Subcutaneous abdominal adipose tissue (tissue), 5 donors: ENCODE data around the gene PNPLA8.
"Not testable (repeated sequence)": the region's sequence is repeated elsewhere in the genome, so short reads cannot be mapped to it uniquely, and the experiment has no call there.

Source experiments
- H3K27ac ChIP-seq: one replicate; pipeline ENCODE4 v1.7.0; 2013; ENCODE audit warnings: low read depth, mild to moderate bottlenecking, inconsistent platforms, low read length, moderate library complexity
- H3K27me3 ChIP-seq, 5 donors: one replicate each; pipeline ENCODE4 v1.7.0; 2013; ENCODE audit warnings: low read length in 5 of 5, inconsistent platforms in 1 of 5; ENCODE audit not compliant: control insufficient read depth in 5 of 5, insufficient read depth in 4 of 5
- H3K36me3 ChIP-seq, 5 donors: one replicate each; pipeline ENCODE4 v1.7.0; 2013; ENCODE audit warnings: low read length in 5 of 5; ENCODE audit not compliant: control insufficient read depth in 5 of 5, insufficient read depth in 5 of 5
- H3K4me1 ChIP-seq, 5 donors: one replicate each; pipeline ENCODE4 v1.7.0; 2013; ENCODE audit warnings: low read length in 5 of 5, mild to moderate bottlenecking in 3 of 5, moderate library complexity in 1 of 5; ENCODE audit not compliant: control insufficient read depth in 5 of 5, insufficient read depth in 5 of 5
- H3K4me3 ChIP-seq, 5 donors: one replicate each; pipeline ENCODE4 v1.7.0; 2013; ENCODE audit warnings: low read length in 5 of 5, low read depth in 1 of 5
- H3K9ac ChIP-seq, 5 donors: one replicate each; pipeline ENCODE4 v1.7.0; 2013; ENCODE audit warnings: low read length in 5 of 5, mild to moderate bottlenecking in 4 of 5, moderate library complexity in 3 of 5
- H3K9me3 ChIP-seq, 5 donors: one replicate each; pipeline ENCODE4 v1.7.0; 2013; ENCODE audit warnings: low read length in 5 of 5; ENCODE audit not compliant: control insufficient read depth in 5 of 5
- donor health status: healthy.
- donor health status: healthy.
- donor health status: healthy.
- donor health status: healthy.
- donor health status: healthy.

The PNPLA8 gene

GRCh38 chr7:108504576-108504975 is 21.4 kb downstream of the PNPLA8 start:
- peaks cover 4 to 21% (median 19%) of the 10 kb centered on the region in 5 donors for H3K36me3 ChIP-seq
- not testable (repeated sequence) for H3K9ac ChIP-seq, H3K4me3 ChIP-seq, H3K27ac ChIP-seq, H3K27me3 ChIP-seq, H3K4me1 ChIP-seq, H3K9me3 ChIP-seq

- Histone ChIP-seq H3K9me3 (no peaks in the 10 kb centered on the region), H3K4me3 (no peak overlapping the region), H3K27me3 (no peaks in the 10 kb centered on the region), H3K27ac (no peak overlapping the region), H3K4me1 (no peaks in the 10 kb centered on the region), H3K36me3 (peaks cover 11 to 26% (median 23%) of the 10 kb centered on the region in 5 donors), H3K9ac (no peak overlapping the region)
These were observed 22.6 kb downstream of the PNPLA8 start for GRCh38 chr7:108503112-108504026.

GRCh38 chr7:108499566-108499965 is 26.4 kb downstream of the PNPLA8 start:
- Histone ChIP-seq H3K9me3 (no peaks in the 10 kb centered on the region), H3K4me1 (no peaks in the 10 kb centered on the region), H3K36me3 (peaks cover 19 to 35% (median 26%) of the 10 kb centered on the region in 5 donors), H3K4me3 (no peak overlapping the region), H3K27ac (no peak overlapping the region), H3K27me3 (no peaks in the 10 kb centered on the region), H3K9ac (no peak overlapping the region)

- H3K27me3 ChIP-seq = no peaks in the 10 kb centered on the region
- H3K9me3 ChIP-seq = no peaks in the 10 kb centered on the region
- H3K4me1 ChIP-seq = no peaks in the 10 kb centered on the region
- H3K27ac ChIP-seq = no peak overlapping the region
- no peak overlapping the region for H3K4me3 ChIP-seq
- peaks cover 17 to 38% (median 28%) of the 10 kb centered on the region in 5 donors for H3K36me3 ChIP-seq
- H3K9ac ChIP-seq = no peak overlapping the region
These were observed 27.5 kb downstream of the PNPLA8 start for GRCh38 chr7:108498481-108498880.

GRCh38 chr7:108497082-108497725 is 28.7 kb downstream of the PNPLA8 start:
- Histone ChIP-seq H3K36me3 (peaks cover 15 to 42% (median 28%) of the 10 kb centered on the region in 5 donors), H3K9ac (no peak overlapping the region)

GRCh38 chr7:108492742-108493141 is 33.2 kb downstream of the PNPLA8 start:
- H3K27ac ChIP-seq = no peak overlapping the region

More at GRCh38 chr7:108497082-108497725, 28.7 kb downstream of the PNPLA8 start:
- Histone ChIP-seq H3K27me3 (no peaks in the 10 kb centered on the region), H3K9me3 (no peaks in the 10 kb centered on the region), H3K4me3 (no peak overlapping the region), H3K27ac (no peak overlapping the region), H3K4me1 (no peaks in the 10 kb centered on the region)

GRCh38 chr7:108488768-108489538 is 37.0 kb downstream of the PNPLA8 start:
- H3K9ac ChIP-seq = no peak overlapping the region
- H3K27ac ChIP-seq = no peak overlapping the region
- peaks cover 11 to 35% (median 22%) of the 10 kb centered on the region in 5 donors for H3K36me3 ChIP-seq

More at GRCh38 chr7:108492742-108493141, 33.2 kb downstream of the PNPLA8 start:
- Histone ChIP-seq H3K9me3 (no peaks in the 10 kb centered on the region), H3K4me3 (no peak overlapping the region), H3K9ac (no peak overlapping the region), H3K27me3 (no peaks in the 10 kb centered on the region), H3K4me1 (peaks cover 0 to 6% (median 0%) of the 10 kb centered on the region in 5 donors), H3K36me3 (peaks cover 8 to 37% (median 30%) of the 10 kb centered on the region in 5 donors)

GRCh38 chr7:108487646-108488045 is 38.3 kb downstream of the PNPLA8 start:
- Histone ChIP-seq H3K36me3 (peaks cover 11 to 38% (median 21%) of the 10 kb centered on the region in 5 donors), H3K27ac (no peak overlapping the region), H3K9me3 (no peaks in the 10 kb centered on the region), H3K4me1 (peaks cover 0 to 6% (median 0%) of the 10 kb centered on the region in 5 donors), H3K27me3 (no peaks in the 10 kb centered on the region), H3K4me3 (no peak overlapping the region), H3K9ac (no peak overlapping the region)

More at GRCh38 chr7:108488768-108489538, 37.0 kb downstream of the PNPLA8 start:
- Histone ChIP-seq H3K4me1 (peaks cover 0 to 6% (median 0%) of the 10 kb centered on the region in 5 donors), H3K9me3 (no peaks in the 10 kb centered on the region), H3K27me3 (no peaks in the 10 kb centered on the region), H3K4me3 (no peak overlapping the region)

GRCh38 chr7:108486291-108486966 is 39.5 kb downstream of the PNPLA8 start:
- H3K9me3 ChIP-seq = no peaks in the 10 kb centered on the region
- no peak overlapping the region for H3K27ac ChIP-seq
- H3K36me3 ChIP-seq = peaks cover 9 to 36% (median 18%) of the 10 kb centered on the region in 5 donors
- no peak overlapping the region for H3K9ac ChIP-seq
- H3K27me3 ChIP-seq = no peaks in the 10 kb centered on the region
- H3K4me1 ChIP-seq = peaks cover 0 to 6% (median 0%) of the 10 kb centered on the region in 5 donors
- no peak overlapping the region for H3K4me3 ChIP-seq
